Lower leg skin (tissue), 3 donors: ENCODE results near the gene ARL8B.

Experiments
- POLR2A ChIP-seq, 2 donors: fragments of 450-650 bp; IDR thresholded peaks; one replicate each; pipeline ENCODE4 v1.6.1; 2016 to 2017; ENCODE audit warnings: antibody characterized with exemption in 2 of 2, mild to moderate bottlenecking in 1 of 2, moderate library complexity in 1 of 2
- TF ChIP-seq, protein P1 (sequence below), 3 donors: fragments of 450-650 bp; IDR thresholded peaks; one replicate each; pipeline ENCODE4 v1.5.1; 2016; ENCODE audit warnings: antibody characterized with exemption in 3 of 3, mild to moderate bottlenecking in 3 of 3, moderate library complexity in 2 of 3

DNA sequence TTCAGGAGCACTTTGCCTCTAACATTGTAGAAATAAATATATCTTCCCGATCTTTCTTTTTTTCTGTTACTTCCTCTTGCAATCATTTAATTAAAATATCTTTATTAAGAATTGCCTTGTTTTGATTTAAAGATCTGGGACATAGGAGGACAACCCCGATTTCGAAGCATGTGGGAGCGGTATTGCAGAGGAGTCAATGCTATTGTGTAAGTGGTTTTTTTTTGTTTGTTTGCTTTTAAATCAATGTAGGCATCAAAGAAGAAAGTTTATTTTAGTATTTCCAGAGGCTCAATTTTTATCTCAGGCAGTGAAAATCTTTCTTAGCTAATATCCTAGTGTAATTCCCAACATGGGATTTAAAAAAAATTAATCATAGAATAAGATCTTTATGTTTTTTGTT lies 49.9 kb downstream of the ARL8B start:
- TF ChIP-seq, protein P1, sequence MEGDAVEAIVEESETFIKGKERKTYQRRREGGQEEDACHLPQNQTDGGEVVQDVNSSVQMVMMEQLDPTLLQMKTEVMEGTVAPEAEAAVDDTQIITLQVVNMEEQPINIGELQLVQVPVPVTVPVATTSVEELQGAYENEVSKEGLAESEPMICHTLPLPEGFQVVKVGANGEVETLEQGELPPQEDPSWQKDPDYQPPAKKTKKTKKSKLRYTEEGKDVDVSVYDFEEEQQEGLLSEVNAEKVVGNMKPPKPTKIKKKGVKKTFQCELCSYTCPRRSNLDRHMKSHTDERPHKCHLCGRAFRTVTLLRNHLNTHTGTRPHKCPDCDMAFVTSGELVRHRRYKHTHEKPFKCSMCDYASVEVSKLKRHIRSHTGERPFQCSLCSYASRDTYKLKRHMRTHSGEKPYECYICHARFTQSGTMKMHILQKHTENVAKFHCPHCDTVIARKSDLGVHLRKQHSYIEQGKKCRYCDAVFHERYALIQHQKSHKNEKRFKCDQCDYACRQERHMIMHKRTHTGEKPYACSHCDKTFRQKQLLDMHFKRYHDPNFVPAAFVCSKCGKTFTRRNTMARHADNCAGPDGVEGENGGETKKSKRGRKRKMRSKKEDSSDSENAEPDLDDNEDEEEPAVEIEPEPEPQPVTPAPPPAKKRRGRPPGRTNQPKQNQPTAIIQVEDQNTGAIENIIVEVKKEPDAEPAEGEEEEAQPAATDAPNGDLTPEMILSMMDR (IDR thresholded peaks at IDR 0.05), result no peak
- no peak for TF ChIP-seq POLR2A (IDR thresholded peaks at IDR 0.05)
